Ammon's horn (tissue), 1 donor: ENCODE measurements around the gene USP54.

Experiments used
- DNase-seq: peaks from one replicate; pipeline ENCODE4 v3.0.0-alpha.2; 2016; ENCODE audit warnings: low spot score

The USP54 gene

DNA sequence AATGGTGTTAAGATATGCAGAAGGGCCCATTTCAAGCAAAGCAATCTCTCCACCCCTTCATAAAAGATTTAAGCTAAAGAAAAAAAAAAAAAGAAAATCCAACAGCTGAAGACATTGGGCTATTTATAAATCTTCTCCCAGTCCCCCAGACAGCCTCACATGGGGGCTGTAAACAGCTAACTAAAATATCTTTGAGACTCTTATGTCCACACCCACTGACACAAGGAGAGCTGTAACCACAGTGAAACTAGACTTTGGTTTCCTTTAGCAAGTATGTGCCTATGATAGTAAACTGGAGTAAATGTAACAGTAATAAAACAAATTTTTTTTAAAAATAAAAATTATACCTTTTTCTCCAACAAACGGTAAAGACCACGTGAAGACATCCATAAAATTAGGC lies 123.9 kb downstream of the USP54 start:
- DNase-seq = no peak

GRCh38 chr10:73465978-73466726 lies 125.0 kb downstream of the USP54 start:
- no peak for DNase-seq

GRCh38 chr10:73460897-73461296 lies 130.2 kb downstream of the USP54 start:
- DNase-seq = no peak

- DNase-seq = no peak
Measured at GRCh38 chr10:73459683-73460314, 131.3 kb downstream of the USP54 start.

GRCh38 chr10:73456187-73456890 lies 134.8 kb downstream of the USP54 start:
- DNase-seq = no peak

DNA sequence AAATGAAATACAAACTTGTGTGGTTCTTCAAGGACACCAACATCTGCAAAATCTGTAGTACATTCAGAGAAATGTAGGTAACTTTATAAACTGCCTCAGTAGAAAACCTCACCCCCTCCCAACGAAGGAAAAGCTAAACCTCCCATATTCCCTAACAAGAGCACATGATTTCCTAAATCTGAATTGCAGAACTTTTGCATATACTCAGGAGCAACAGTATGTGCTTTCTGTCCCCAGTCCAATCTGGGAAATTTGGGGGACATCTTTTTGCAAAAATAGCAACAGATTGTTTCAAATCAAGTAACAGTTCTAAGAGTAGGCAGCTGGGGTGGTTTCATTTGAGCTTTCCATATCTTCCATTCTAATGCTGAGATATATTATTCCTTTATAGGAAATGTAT lies 142.0 kb downstream of the USP54 start:
- DNase-seq = no peak

- DNase-seq = no peak
Measured at GRCh38 chr10:73448384-73448783, 142.8 kb downstream of the USP54 start.
